Measurements from ENCODE around the gene PSMB5. TPM values are rescaled to one million over a fixed set of nuclear protein-coding genes. Genes with fewer than 3 reads are reported as not detected.

The PSMB5 gene
- total and polyA plus RNA-seq, 9 of the 15 experiments (the other 6 are each of a cell fraction or from before 2014, with no cell fraction given) = 198 to 1,870 (median 269) TPM

- 0 out of 2 replicates have a peak, but pooled peaks have one; percentile 8 for TF ChIP-seq HMGXB4 (CRISPR knock-in tag; IDR thresholded peaks at IDR 0.05)
- no peak for TF ChIP-seq GABPB2 (CRISPR knock-in tag; conservative IDR thresholded peaks at IDR 0.05)
- TF ChIP-seq UBTF (IDR thresholded peaks at IDR 0.05; ENCODE audit: borderline replicate concordance in 1 of 2, low read depth in 2 of 2, low read length in 2 of 2) = 0 out of 4 replicates have a peak, but pooled peaks have one; percentile 9 to 63
- peak; percentile 45; the same call in 1 of the 2 replicates for TF ChIP-seq ESRRA (IDR thresholded peaks at IDR 0.05; ENCODE audit: borderline replicate concordance, low read depth)
- 0 out of 2 replicates have a peak, but pooled peaks have one; percentile 12 for TF ChIP-seq NFIC (IDR thresholded peaks at IDR 0.05)
- TF ChIP-seq CEBPG (CRISPR knock-in tag; IDR thresholded peaks at IDR 0.05) = peak; percentile 96
- peak; percentile 94 to 97 for TF ChIP-seq CEBPG (tag; conservative IDR thresholded peaks at IDR 0.05 in 1 of 2, IDR thresholded peaks at IDR 0.05 in 1 of 2)
- peak; percentile 91 for TF ChIP-seq BACH1 (tag; IDR thresholded peaks at IDR 0.05)
- peak; percentile 93; the same call in 1 of the 2 replicates for TF ChIP-seq PHF8 (IDR thresholded peaks at IDR 0.05; ENCODE audit: borderline replicate concordance, low read length)
- TF ChIP-seq YY1 (IDR thresholded peaks at IDR 0.05; ENCODE audit: borderline replicate concordance in 1 of 3, control insufficient read depth in 1 of 3, extremely low read depth in 1 of 3, insufficient read depth in 3 of 3, insufficient read length in 1 of 3, insufficient replicate concordance in 2 of 3, low read depth in 1 of 3, low read length in 2 of 3) = peak; percentile 93 to 96 (median 95)
- peak; percentile 71; the same call in 1 of the 2 replicates for TF ChIP-seq NKRF (IDR thresholded peaks at IDR 0.05; ENCODE audit: borderline replicate concordance)
- TF ChIP-seq TAF7 (tag; IDR thresholded peaks at IDR 0.05) = peak; percentile 83
- TF ChIP-seq ZNF274 (IDR thresholded peaks at IDR 0.05; ENCODE audit: borderline replicate concordance, low read depth, low read length) = no peak
- TF ChIP-seq PREB (CRISPR knock-in tag; IDR thresholded peaks at IDR 0.05) = no peak
- TF ChIP-seq ZNF696 (CRISPR knock-in tag; conservative IDR thresholded peaks at IDR 0.05) = no peak
- TF ChIP-seq BRD4 (IDR thresholded peaks at IDR 0.05) = 0 out of 2 replicates have a peak, but pooled peaks have one; percentile 37
- peak; percentile 87 for TF ChIP-seq KDM5B (IDR thresholded peaks at IDR 0.05; ENCODE audit: insufficient replicate concordance, low read depth, low read length)
- TF ChIP-seq RAD51 (IDR thresholded peaks at IDR 0.05; ENCODE audit: borderline replicate concordance, low read depth) = no peak
Measured at GRCh38 chr14:23034498-23035302, at the start of gene PSMB5 (continued).
